Trophoblast cell (in vitro differentiated cells and primary cell): ENCODE measurements around the gene PTPRT.

Experiments
- DNase-seq, 2 donors: peaks; one replicate each; pipeline ENCODE4 v3.0.0-alpha.2; 2016
- H2AFZ ChIP-seq: 2 replicates; pipeline ENCODE4 v1.6.1; 2013; ENCODE audit warnings: low read length, moderate library complexity, mild to moderate bottlenecking; ENCODE audit not compliant: insufficient read depth, poor library complexity
- H2AK5ac ChIP-seq: 2 replicates; pipeline ENCODE4 v1.6.1; 2013; ENCODE audit warnings: mild to moderate bottlenecking, low read length
- H2BK120ac ChIP-seq: 2 replicates; pipeline ENCODE4 v1.6.1; 2013; ENCODE audit warnings: low read length, mild to moderate bottlenecking, moderate library complexity; ENCODE audit not compliant: insufficient read depth, poor library complexity
- H2BK12ac ChIP-seq: 2 replicates; pipeline ENCODE4 v1.6.1; 2013; ENCODE audit warnings: mild to moderate bottlenecking, low read length, moderate library complexity
- H2BK5ac ChIP-seq: 2 replicates; pipeline ENCODE4 v1.6.1; 2013; ENCODE audit warnings: low read length, low read depth, moderate library complexity, mild to moderate bottlenecking; ENCODE audit not compliant: poor library complexity
- H3K14ac ChIP-seq: 2 replicates; pipeline ENCODE4 v1.6.1; 2013; ENCODE audit warnings: mild to moderate bottlenecking, low read length
- H3K18ac ChIP-seq: 2 replicates; pipeline ENCODE4 v1.6.1; 2013; ENCODE audit warnings: mild to moderate bottlenecking, low read length
- H3K23ac ChIP-seq: 2 replicates; pipeline ENCODE4 v1.6.1; 2013; ENCODE audit warnings: low read length
- H3K27ac ChIP-seq: 2 replicates; pipeline ENCODE4 v1.5.1; 2013; ENCODE audit warnings: low read depth, mild to moderate bottlenecking, inconsistent platforms, low read length, moderate library complexity
- H3K27me3 ChIP-seq: 2 replicates; pipeline ENCODE4 v1.6.1; 2013; ENCODE audit warnings: inconsistent platforms, mild to moderate bottlenecking, low read length, moderate library complexity; ENCODE audit not compliant: insufficient read depth
- H3K36me3 ChIP-seq, 2 experiments: 1 replicate in 1 of 2; 2 replicates in 1 of 2; pipeline ENCODE4 v1.6.1; 2013; ENCODE audit warnings: low read length in 2 of 2, mild to moderate bottlenecking in 2 of 2, moderate library complexity in 1 of 2; ENCODE audit not compliant: insufficient read depth in 2 of 2, control insufficient read depth in 1 of 2
- H3K4ac ChIP-seq: 2 replicates; pipeline ENCODE4 v1.6.1; 2013; ENCODE audit warnings: low read depth, mild to moderate bottlenecking, low read length, moderate library complexity
- H3K4me1 ChIP-seq, 2 experiments: 1 replicate in 1 of 2; 2 replicates in 1 of 2; pipeline ENCODE4 v1.6.1; 2013; ENCODE audit warnings: low read length in 2 of 2, mild to moderate bottlenecking in 2 of 2, moderate library complexity in 1 of 2; ENCODE audit not compliant: insufficient read depth in 2 of 2, control insufficient read depth in 1 of 2
- H3K4me2 ChIP-seq: 2 replicates; pipeline ENCODE4 v1.6.1; 2013; ENCODE audit warnings: inconsistent platforms, mild to moderate bottlenecking, low read length, moderate library complexity
- H3K4me3 ChIP-seq: 2 replicates; pipeline ENCODE4 v1.5.1; 2013; ENCODE audit warnings: mild to moderate bottlenecking, low read depth, low read length, inconsistent platforms
- H3K79me1 ChIP-seq: one replicate; pipeline ENCODE4 v1.6.1; 2013; ENCODE audit warnings: low read length
- H3K79me2 ChIP-seq: 2 replicates; pipeline ENCODE4 v1.6.1; 2013; ENCODE audit warnings: low read length, mild to moderate bottlenecking; ENCODE audit not compliant: control insufficient read depth, insufficient read depth, poor library complexity
- H3K9ac ChIP-seq: 2 replicates; pipeline ENCODE4 v1.6.1; 2013; ENCODE audit warnings: mild to moderate bottlenecking, low read length
- H3K9me3 ChIP-seq: 2 replicates; pipeline ENCODE4 v1.6.1; 2013; ENCODE audit warnings: low read depth, mild to moderate bottlenecking, control low read depth, inconsistent platforms, low read length; ENCODE audit not compliant: insufficient read depth
- H4K12ac ChIP-seq: 2 replicates; pipeline ENCODE4 v1.6.1; 2013; ENCODE audit warnings: low read depth, mild to moderate bottlenecking, low read length, moderate library complexity
- H4K8ac ChIP-seq: 2 replicates; pipeline ENCODE4 v1.6.1; 2013; ENCODE audit warnings: low read depth, mild to moderate bottlenecking, low read length, moderate library complexity
- H4K91ac ChIP-seq: one replicate; pipeline ENCODE4 v1.6.1; 2013; ENCODE audit warnings: low read depth, mild to moderate bottlenecking, low read length, moderate library complexity
- WGBS: extraction: QIAGEN DNeasy Blood & Tissue Kit; methylation state at CpG from one replicate; pipeline ENCODE4 v1.1.7; 2013; ENCODE audit warnings: missing lambda C conversion rate; ENCODE audit not compliant: insufficient read length, insufficient coverage; ENCODE audit errors: extremely low coverage; 5-methylcytosine and 5-hydroxymethylcytosine counted together

The PTPRT gene

DNA sequence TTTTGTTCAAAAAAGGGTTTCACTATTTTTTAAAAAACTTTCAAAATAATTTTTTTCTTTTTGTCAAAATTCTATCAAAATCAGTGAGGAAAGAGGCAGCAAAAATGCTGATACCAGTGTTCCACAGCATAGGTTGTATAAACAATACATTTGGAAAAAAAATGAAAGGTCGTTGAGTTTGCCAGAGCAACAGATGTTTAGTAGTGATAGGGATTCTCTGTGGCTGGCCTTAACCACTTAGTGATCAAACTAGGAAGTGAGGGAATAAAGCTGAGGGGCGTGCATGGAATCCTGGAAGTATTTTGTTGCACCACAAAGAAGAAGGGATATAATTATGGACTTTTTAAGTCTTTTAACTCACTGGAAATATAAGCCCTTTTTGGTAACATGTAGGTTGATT, 1016.3 kb downstream of the PTPRT start:
- no peaks in the 10 kb centered on the region for H3K4me1 ChIP-seq
- H3K9me3 ChIP-seq = no peaks in the 10 kb centered on the region
- H3K79me1 ChIP-seq = no peaks in the 10 kb centered on the region
- no peak overlapping the region for H3K18ac ChIP-seq
- H4K91ac ChIP-seq = no peak overlapping the region
- no peaks in the 10 kb centered on the region for H3K79me2 ChIP-seq
- H3K27me3 ChIP-seq = no peaks in the 10 kb centered on the region
- no peak overlapping the region for H3K9ac ChIP-seq
- no peak overlapping the region for H3K27ac ChIP-seq
- H2AFZ ChIP-seq = no peak overlapping the region
- H3K4me2 ChIP-seq = no peak overlapping the region
- H3K14ac ChIP-seq = no peak overlapping the region
- WGBS = no CpG with 5 or more reads among the region's 2 CpGs
- no peak overlapping the region for H2BK5ac ChIP-seq
- no peak overlapping the region for H3K4me3 ChIP-seq
- no peak for DNase-seq
- no peak overlapping the region for H2AK5ac ChIP-seq
- no peak overlapping the region for H4K8ac ChIP-seq
- H3K4ac ChIP-seq = no peak overlapping the region
- no peak overlapping the region for H3K23ac ChIP-seq
- no peak overlapping the region for H2BK120ac ChIP-seq
- H4K12ac ChIP-seq = no peak overlapping the region
- no peak overlapping the region for H2BK12ac ChIP-seq
- H3K36me3 ChIP-seq = no peaks in the 10 kb centered on the region

DNA sequence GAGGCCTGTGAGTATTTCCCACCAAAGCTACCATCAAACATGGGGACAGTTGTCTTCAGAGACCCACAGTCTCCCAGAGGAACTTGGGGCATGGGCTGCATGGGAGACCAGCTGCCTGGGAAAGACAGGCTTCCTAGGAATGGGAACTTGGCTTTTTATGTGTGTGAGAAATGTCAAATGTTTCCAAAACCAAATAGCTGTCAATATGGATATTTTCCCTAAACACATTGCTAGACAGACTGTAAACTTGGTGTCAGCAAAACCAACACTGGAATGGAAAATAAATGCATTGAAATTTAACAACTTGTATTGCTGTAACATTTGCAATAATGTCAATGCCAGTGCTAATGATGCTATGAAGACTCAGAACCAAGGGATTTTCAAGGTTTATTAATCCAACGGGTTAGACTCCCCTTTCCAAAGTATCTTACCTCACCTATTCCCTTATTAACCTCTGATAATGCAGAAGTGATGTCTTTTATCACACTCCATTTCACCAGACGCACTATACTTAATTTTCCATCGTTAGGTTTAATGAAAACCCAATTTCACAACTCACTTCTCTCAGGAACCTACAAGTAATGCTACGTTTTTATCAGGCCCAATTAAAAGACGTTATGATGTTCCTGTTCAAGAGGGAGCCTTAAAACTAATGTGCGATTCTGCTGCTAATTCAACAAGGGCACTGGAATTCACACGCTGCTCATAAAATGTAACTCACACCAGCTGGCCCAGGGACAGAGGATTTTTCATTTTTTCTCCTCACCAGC, 1025.4 kb downstream of the PTPRT start:
- H3K4me1 ChIP-seq = no peaks in the 10 kb centered on the region
- no peak overlapping the region for H4K91ac ChIP-seq
- H2BK120ac ChIP-seq = no peak overlapping the region
- H3K18ac ChIP-seq = no peak overlapping the region
- H2AFZ ChIP-seq = no peak overlapping the region
- no peak overlapping the region for H2BK5ac ChIP-seq
- H4K12ac ChIP-seq = no peak overlapping the region
- H3K4ac ChIP-seq = no peak overlapping the region
- no peak overlapping the region for H2AK5ac ChIP-seq
- no peak overlapping the region for H3K23ac ChIP-seq
- no peaks in the 10 kb centered on the region for H3K36me3 ChIP-seq
- no peaks in the 10 kb centered on the region for H3K27me3 ChIP-seq
- no peak overlapping the region for H3K4me3 ChIP-seq
- no peaks in the 10 kb centered on the region for H3K9me3 ChIP-seq
- H3K4me2 ChIP-seq = no peak overlapping the region
- no peak overlapping the region for H2BK12ac ChIP-seq
- no peak overlapping the region for H3K27ac ChIP-seq
- H3K9ac ChIP-seq = no peak overlapping the region
- no peaks in the 10 kb centered on the region for H3K79me1 ChIP-seq
- H4K8ac ChIP-seq = no peak overlapping the region
- DNase-seq = no peak
- H3K14ac ChIP-seq = no peak overlapping the region
- no CpG with 5 or more reads among the region's 7 CpGs for WGBS
- no peaks in the 10 kb centered on the region for H3K79me2 ChIP-seq

DNA sequence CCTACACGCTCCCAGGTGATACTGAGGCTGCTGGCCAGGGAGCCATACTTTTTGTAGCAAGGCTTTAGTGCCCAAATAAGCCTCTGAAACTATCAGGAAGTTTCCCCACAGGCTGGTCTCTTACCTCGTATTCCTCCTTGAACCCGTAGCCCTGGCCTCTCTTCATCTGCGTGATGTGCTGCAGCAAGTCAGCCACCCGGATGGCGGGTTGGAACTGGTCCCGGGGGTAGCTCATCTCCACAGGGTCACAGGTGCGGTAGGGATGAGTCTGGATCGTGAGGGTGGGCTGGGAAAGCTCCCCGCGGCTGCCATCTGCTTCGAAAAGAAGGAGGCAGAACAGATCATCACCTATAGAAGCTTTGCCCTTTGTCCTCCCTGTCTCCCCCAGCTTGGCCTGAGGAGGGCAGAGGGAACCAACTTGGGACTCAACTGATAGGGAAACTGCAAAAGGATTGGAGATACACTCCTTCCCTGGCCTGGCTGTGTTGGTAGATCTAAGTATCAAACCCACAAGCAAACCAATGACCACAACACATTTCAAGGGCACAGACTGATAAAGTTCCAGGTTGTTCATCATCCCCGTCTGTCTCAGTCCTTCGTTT, 1028.4 kb downstream of the PTPRT start:
- Histone ChIP-seq H3K4ac (no peak overlapping the region), H3K18ac (no peak overlapping the region), H2AFZ (no peak overlapping the region), H3K4me3 (no peak overlapping the region), H2BK120ac (no peak overlapping the region), H4K8ac (no peak overlapping the region), H3K9ac (no peak overlapping the region), H2AK5ac (no peak overlapping the region), H3K4me1 (no peaks in the 10 kb centered on the region), H4K12ac (no peak overlapping the region), H4K91ac (no peak overlapping the region), H3K79me1 (no peaks in the 10 kb centered on the region), H3K9me3 (no peaks in the 10 kb centered on the region), H2BK5ac (no peak overlapping the region), H3K27ac (no peak overlapping the region), H3K36me3 (no peaks in the 10 kb centered on the region), H3K23ac (no peak overlapping the region), H3K4me2 (no peak overlapping the region), H3K79me2 (no peaks in the 10 kb centered on the region), H3K14ac (no peak overlapping the region), H3K27me3 (no peaks in the 10 kb centered on the region), H2BK12ac (no peak overlapping the region)
- no peak for DNase-seq
- no CpG with 5 or more reads among the region's 14 CpGs for WGBS

DNA sequence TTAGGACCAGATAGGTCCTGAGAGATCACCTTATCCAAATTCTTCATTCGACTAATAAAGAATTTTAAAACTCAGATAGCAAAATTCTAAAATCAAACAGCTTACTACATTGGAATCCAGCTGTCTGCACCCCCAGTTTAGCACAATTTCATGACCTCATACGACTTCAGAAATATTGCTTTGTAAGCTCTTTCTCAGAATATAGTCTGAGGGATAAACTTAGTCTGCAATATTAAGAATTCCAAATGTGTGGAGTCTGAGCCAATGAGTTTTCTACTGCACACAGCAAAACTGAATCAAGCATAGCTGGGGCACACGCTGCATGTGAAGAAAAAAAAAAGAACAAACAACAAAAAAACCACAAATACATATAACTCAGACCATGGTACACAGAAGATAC, 1029.9 kb downstream of the PTPRT start:
- Histone ChIP-seq H3K9ac (no peak overlapping the region), H3K4ac (no peak overlapping the region), H3K14ac (no peak overlapping the region), H3K4me2 (no peak overlapping the region), H3K18ac (no peak overlapping the region), H4K12ac (no peak overlapping the region), H3K79me2 (no peaks in the 10 kb centered on the region), H3K27me3 (no peaks in the 10 kb centered on the region), H3K4me1 (no peaks in the 10 kb centered on the region), H3K23ac (no peak overlapping the region), H2AK5ac (no peak overlapping the region), H2BK12ac (no peak overlapping the region), H3K9me3 (no peaks in the 10 kb centered on the region), H2AFZ (no peak overlapping the region), H4K8ac (no peak overlapping the region), H2BK120ac (no peak overlapping the region), H4K91ac (no peak overlapping the region), H3K79me1 (no peaks in the 10 kb centered on the region), H2BK5ac (no peak overlapping the region), H3K27ac (no peak overlapping the region), H3K36me3 (no peaks in the 10 kb centered on the region), H3K4me3 (no peak overlapping the region)
- no peak for DNase-seq
- no CpG with 5 or more reads among the region's 3 CpGs for WGBS
